Spleen (tissue), 7 donors: ENCODE results near the gene RAB10.

Source experiments
- POLR2A ChIP-seq, 3 donors: fragments of 450-650 bp; IDR thresholded peaks; one replicate each; pipeline ENCODE4 v1.5.1; 2017; ENCODE audit warnings: antibody characterized with exemption in 3 of 3, mild to moderate bottlenecking in 1 of 3
- POLR2AphosphoS5 ChIP-seq, 3 donors: sonication (generic); formaldehyde crosslinking; IDR thresholded peaks; one replicate each; pipeline ENCODE4 v1.5.1; 2017; ENCODE audit warnings: antibody characterized with exemption in 3 of 3
- TF ChIP-seq, protein P1 (sequence below), 11 experiments: fragments of 200-600 bp in 7 of 11; fragments of 450-650 bp in 4 of 11; sonication (generic) in 4 of 11; IDR thresholded peaks in 8 of 11; conservative IDR thresholded peaks in 3 of 11; 1 replicate in 7 of 11; 2 replicates in 4 of 11; pipeline versions ENCODE4 v1.4.0 to v1.8.0; 2016 to 2021; ENCODE audit warnings: antibody characterized with exemption in 11 of 11, inconsistent platforms in 4 of 11, mild to moderate bottlenecking in 1 of 11
- donor health status: DM: no; HTN: no; CAD: no; lungs with moderate emphysema.
- donor health status: DM: no; HTN: no; CAD: no.
- donor health status: DM: no; HTN: no; CAD: no.

- TF ChIP-seq, protein P1, sequence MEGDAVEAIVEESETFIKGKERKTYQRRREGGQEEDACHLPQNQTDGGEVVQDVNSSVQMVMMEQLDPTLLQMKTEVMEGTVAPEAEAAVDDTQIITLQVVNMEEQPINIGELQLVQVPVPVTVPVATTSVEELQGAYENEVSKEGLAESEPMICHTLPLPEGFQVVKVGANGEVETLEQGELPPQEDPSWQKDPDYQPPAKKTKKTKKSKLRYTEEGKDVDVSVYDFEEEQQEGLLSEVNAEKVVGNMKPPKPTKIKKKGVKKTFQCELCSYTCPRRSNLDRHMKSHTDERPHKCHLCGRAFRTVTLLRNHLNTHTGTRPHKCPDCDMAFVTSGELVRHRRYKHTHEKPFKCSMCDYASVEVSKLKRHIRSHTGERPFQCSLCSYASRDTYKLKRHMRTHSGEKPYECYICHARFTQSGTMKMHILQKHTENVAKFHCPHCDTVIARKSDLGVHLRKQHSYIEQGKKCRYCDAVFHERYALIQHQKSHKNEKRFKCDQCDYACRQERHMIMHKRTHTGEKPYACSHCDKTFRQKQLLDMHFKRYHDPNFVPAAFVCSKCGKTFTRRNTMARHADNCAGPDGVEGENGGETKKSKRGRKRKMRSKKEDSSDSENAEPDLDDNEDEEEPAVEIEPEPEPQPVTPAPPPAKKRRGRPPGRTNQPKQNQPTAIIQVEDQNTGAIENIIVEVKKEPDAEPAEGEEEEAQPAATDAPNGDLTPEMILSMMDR (IDR thresholded peaks at IDR 0.05 in 8 of 11, conservative IDR thresholded peaks at IDR 0.05 in 3 of 11): no peak
- no peak for TF ChIP-seq POLR2A (IDR thresholded peaks at IDR 0.05)
- no peak for TF ChIP-seq POLR2AphosphoS5 (IDR thresholded peaks at IDR 0.05)
Observed at GRCh38 chr2:26048791-26049190, 14.9 kb downstream of the RAB10 start.
